Memory B cell (primary cell): ENCODE data around the gene SYT11.
A peak's percentile ranks its signal among the peaks of the same experiment; 100 is the strongest.

Experiments used
- ATAC-seq: fragments of 150-1000 bp; cut with Tn5 transposase; 2 replicates; pipeline ENCODE4 v1.10.0; 2021; ENCODE audit warnings: low read depth, mild to moderate bottlenecking, moderate library complexity
- DNase-seq, 2 donors: peaks; one replicate each; pipeline ENCODE4 v3.0.0; 2022; ENCODE audit warnings: low spot score in 2 of 2
- H3K27ac Mint-ChIP-seq: one replicate; pipeline ENCODE4 v1.8.0; 2022; ENCODE audit warnings: mild to moderate bottlenecking, moderate library complexity, mixed read lengths
- H3K27me3 Mint-ChIP-seq: one replicate; pipeline ENCODE4 v1.8.0; 2022; ENCODE audit warnings: mixed read lengths
- H3K36me3 Mint-ChIP-seq: one replicate; pipeline ENCODE4 v1.8.0; 2022; ENCODE audit warnings: mild to moderate bottlenecking, mixed read lengths
- H3K4me1 Mint-ChIP-seq: one replicate; pipeline ENCODE4 v1.8.0; 2022; ENCODE audit warnings: mixed read lengths
- H3K4me3 Mint-ChIP-seq: one replicate; pipeline ENCODE4 v1.8.0; 2022; ENCODE audit warnings: mild to moderate bottlenecking, moderate library complexity, mixed read lengths
- H3K9me3 Mint-ChIP-seq: one replicate; pipeline ENCODE4 v1.8.0; 2022; ENCODE audit warnings: mixed read lengths

Gene SYT11

GRCh38 chr1:155898888-155899287 is 39.5 kb downstream of the SYT11 start:
- Mint-ChIP-seq H3K36me3 (peaks cover 20% of the 10 kb centered on the region), H3K4me1 (no peaks in the 10 kb centered on the region), H3K9me3 (no peaks in the 10 kb centered on the region), H3K27me3 (no peaks in the 10 kb centered on the region), H3K27ac (no peak overlapping the region), H3K4me3 (no peak overlapping the region)
- no peak for DNase-seq
- ATAC-seq, result no peak

DNA sequence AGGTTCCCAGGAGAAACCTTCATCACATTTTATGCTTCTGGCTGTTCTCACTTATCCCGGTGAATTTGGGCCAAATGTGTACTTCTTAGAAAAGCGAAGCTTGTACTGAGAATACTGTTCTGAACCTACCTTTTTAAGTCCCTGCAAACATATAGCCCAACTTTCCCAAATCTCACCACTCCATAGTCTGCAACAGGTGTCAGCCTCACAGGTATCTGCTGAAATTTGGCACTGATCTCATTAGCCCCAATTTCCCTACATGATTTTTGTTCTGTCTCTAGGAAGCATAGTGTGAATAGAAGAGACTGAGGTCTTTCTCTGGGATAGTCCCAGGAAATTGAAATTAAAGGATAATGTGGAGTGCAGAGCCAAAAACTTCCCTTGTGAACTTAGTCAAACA is 40.3 kb downstream of the SYT11 start:
- Mint-ChIP-seq H3K36me3 (peaks cover 25% of the 10 kb centered on the region), H3K4me3 (no peak overlapping the region), H3K27me3 (no peaks in the 10 kb centered on the region), H3K9me3 (no peaks in the 10 kb centered on the region), H3K27ac (no peak overlapping the region), H3K4me1 (no peaks in the 10 kb centered on the region)
- DNase-seq (no peak), ATAC-seq (no peak)

DNA sequence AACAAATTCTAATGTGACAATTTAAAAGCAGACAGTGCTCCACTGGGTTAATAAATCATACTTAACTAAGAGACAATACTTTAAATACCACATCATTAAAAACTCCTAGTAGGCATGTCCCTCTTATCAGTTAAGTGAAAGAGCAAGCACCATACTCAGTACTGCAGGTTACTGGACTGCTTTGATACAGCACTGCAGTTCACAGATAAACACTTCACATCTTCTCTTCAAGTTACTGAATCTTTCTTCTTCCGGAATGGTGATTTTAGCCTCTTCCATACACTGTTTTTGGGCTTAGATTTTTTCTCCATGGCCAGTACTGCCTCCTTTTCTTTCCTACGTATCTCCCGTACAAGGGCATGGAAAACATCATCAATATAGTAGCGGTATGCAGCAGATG is 40.8 kb downstream of the SYT11 start:
- Mint-ChIP-seq H3K9me3 (no peaks in the 10 kb centered on the region), H3K4me3 (no peak overlapping the region), H3K27ac (no peak overlapping the region), H3K27me3 (no peaks in the 10 kb centered on the region), H3K36me3 (peaks cover 25% of the 10 kb centered on the region), H3K4me1 (no peaks in the 10 kb centered on the region)
- DNase-seq (no peak), ATAC-seq (no peak)

DNA sequence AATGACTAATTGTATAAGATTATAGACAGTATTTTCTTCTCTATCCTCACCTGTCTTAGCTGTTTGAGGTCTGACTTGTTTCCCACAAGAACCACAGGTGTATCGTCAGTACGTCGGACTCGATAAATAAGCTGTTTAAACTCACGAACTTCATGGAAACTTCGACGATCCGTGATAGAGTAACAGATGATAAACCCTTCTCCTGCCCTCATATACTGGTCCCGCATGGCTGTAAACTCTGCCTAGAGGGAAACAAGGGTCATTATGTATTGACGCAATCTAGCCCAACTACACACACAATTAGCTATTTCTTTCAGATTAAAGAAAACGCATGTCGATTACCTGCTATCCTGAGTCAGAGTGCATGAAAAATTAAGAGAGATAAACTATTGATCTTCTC is 44.9 kb downstream of the SYT11 start:
- DNase-seq, result no peak
- no peak overlapping the region for H3K4me3 Mint-ChIP-seq
- ATAC-seq, result no peak
- H3K27me3 Mint-ChIP-seq, result no peaks in the 10 kb centered on the region
- no peaks in the 10 kb centered on the region for H3K4me1 Mint-ChIP-seq
- peaks cover 26% of the 10 kb centered on the region for H3K36me3 Mint-ChIP-seq
- no peak overlapping the region for H3K27ac Mint-ChIP-seq
- H3K9me3 Mint-ChIP-seq, result no peaks in the 10 kb centered on the region

GRCh38 chr1:155909894-155910293 is 50.5 kb downstream of the SYT11 start:
- H3K9me3 Mint-ChIP-seq, result no peaks in the 10 kb centered on the region
- ATAC-seq (no peak), DNase-seq (no peak)
- H3K36me3 Mint-ChIP-seq, result peaks cover 13% of the 10 kb centered on the region
- H3K27ac Mint-ChIP-seq, result no peak overlapping the region
- H3K4me1 Mint-ChIP-seq, result peaks cover 14% of the 10 kb centered on the region
- peak overlapping the region; percentile 53 for H3K4me3 Mint-ChIP-seq
- no peaks in the 10 kb centered on the region for H3K27me3 Mint-ChIP-seq

DNA sequence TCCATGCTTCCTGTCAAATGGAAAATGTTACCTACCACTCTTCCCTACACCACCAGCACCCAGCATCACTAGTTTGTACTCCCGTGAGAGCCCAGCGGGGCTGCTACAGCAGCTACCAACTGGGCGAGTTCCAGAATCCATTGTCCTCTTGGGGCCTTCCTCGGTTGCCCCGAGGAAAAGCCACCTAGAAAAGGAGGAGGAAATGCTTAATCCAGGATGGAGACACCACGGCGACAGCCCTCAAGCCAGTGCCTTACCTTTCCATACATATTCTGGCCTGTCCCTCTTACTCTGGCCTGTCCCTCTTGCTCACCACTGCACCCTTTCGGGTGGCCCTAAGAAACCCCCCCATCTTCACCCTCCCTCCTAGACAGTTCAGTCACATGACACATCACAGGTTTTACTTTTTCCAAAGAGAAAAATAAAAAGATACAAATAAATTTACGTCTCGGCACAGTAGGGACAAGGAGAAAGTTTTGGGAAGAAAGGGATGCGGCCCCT is 51.3 kb downstream of the SYT11 start:
- DNase-seq (no peak), ATAC-seq (peak; percentile 36)
- Mint-ChIP-seq H3K4me3 (peak overlapping the region; percentile 96), H3K9me3 (no peaks in the 10 kb centered on the region), H3K36me3 (peaks cover 15% of the 10 kb centered on the region), H3K4me1 (peaks cover 14% of the 10 kb centered on the region), H3K27me3 (no peaks in the 10 kb centered on the region), H3K27ac (peak overlapping the region; percentile 97)

DNA sequence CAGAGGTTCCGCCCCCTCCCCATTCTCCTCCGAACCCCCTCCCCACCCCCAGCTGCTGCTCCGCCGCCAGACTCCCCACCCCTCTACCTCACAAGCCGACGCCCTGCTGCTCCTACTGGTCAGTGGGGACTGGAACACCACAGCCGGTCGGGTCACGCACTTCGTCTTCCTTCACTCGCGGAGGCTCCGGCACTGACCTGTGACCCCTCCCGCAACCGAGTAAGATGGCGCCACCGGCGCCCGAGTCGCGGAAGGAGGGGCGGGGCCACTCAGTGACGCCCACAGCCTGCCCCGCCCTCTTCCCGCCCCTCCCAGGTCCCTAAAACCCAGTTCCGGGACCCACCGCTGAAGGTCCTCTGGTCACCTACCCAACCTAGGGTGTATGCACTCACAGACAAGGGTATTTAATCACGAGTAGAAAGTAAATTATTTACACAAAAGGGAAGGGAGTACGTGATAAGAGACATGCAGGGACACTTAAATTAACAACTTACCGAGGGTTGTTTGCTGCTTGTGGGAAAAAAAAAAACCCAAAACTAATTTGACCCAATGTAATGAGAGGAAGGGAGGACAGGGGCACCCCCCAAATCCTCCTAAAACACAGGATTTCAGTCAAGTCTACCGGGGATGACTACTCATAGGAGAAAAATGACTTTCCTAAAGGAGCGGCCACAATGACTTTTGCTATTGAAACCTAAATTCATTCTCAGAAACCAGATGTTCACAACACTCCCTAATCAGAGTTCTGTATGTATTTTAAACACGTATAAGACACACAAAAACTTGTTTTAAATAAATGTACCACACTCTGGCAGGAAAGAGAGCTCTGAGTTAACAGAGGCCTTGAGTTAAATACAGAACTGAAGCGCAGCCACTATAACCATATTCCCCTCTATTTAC is 52.0 kb downstream of the SYT11 start, which contains the start of gene RIT1:
Gene RIT1 (minus strand): TSS at position 194 of the 900 bp plus-strand sequence. CDS start 588 bp downstream, outside the sequence.
- peaks cover 14% of the 10 kb centered on the region for H3K4me1 Mint-ChIP-seq
- peak; percentile 74 to 75 for DNase-seq
- ATAC-seq, result peak; percentile 98
- H3K4me3 Mint-ChIP-seq, result peak within 1 kb of the TSS; percentile 96
- peak within 1 kb of the TSS; percentile 97 for H3K27ac Mint-ChIP-seq
- no peaks in the 10 kb centered on the region for H3K9me3 Mint-ChIP-seq
- H3K36me3 Mint-ChIP-seq, result peaks cover 12% of the 10 kb centered on the region
- no peaks in the 10 kb centered on the region for H3K27me3 Mint-ChIP-seq

DNA sequence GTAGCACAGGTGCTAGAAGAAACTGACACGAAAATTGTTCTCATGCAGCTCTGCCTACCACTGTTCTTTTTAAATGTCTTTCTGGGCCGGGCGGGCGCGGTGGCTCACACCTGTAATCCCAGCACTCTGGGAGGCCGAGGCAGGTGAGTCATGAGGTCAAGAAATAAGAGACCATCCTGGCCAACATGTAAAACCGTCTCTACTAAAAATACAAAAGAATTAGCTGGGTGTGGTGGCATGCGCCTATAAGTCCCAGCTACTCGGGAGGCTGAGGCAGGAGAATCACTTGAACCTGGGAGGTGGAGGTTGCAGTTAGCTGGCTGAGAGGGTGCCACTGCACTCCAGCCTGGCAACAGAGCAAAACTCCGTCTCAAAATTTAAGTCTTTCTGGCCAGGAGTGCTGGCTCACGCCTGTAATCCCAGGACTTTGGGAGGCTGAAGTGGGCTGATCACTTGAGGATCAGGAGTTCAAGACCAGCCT is 52.7 kb downstream of the SYT11 start:
- Mint-ChIP-seq H3K9me3 (no peaks in the 10 kb centered on the region), H3K27ac (peak overlapping the region; percentile 97), H3K4me1 (peaks cover 14% of the 10 kb centered on the region), H3K27me3 (no peaks in the 10 kb centered on the region), H3K4me3 (peak overlapping the region; percentile 96), H3K36me3 (peaks cover 18% of the 10 kb centered on the region)
- DNase-seq (no peak), ATAC-seq (no peak)

- ATAC-seq, result no peak
- Mint-ChIP-seq H3K27me3 (no peaks in the 10 kb centered on the region), H3K27ac (no peak overlapping the region), H3K4me1 (peaks cover 14% of the 10 kb centered on the region), H3K4me3 (no peak overlapping the region), H3K36me3 (peaks cover 21% of the 10 kb centered on the region), H3K9me3 (no peaks in the 10 kb centered on the region)
- no peak for DNase-seq
Measured at GRCh38 chr1:155913969-155914757, 54.8 kb downstream of the SYT11 start.

DNA sequence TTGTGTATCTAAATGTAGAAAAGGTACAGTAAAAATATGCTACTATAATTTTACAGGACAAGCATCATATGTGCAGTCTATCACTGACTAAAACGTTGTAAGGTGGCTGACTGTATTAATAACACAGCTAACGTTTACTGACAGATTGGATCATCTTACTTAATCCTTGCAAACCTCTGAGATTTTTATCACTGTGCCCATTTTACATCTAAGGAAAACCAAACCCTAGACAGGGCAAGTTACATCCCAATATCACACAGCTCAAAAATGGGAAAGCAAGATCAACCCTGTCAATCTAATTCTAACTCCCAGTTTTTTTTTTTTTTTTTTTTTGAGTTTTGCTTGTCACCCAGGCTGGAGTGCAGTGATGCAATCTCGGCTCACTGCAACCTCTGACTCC is 59.3 kb downstream of the SYT11 start:
- no peak overlapping the region for H3K27ac Mint-ChIP-seq
- H3K27me3 Mint-ChIP-seq, result no peaks in the 10 kb centered on the region
- H3K4me3 Mint-ChIP-seq, result no peak overlapping the region
- ATAC-seq, result no peak
- DNase-seq, result no peak
- no peaks in the 10 kb centered on the region for H3K9me3 Mint-ChIP-seq
- H3K36me3 Mint-ChIP-seq, result peaks cover 31% of the 10 kb centered on the region
- H3K4me1 Mint-ChIP-seq, result peaks cover 2% of the 10 kb centered on the region

GRCh38 chr1:155919801-155920200 is 60.4 kb downstream of the SYT11 start:
- no peak overlapping the region for H3K27ac Mint-ChIP-seq
- H3K4me3 Mint-ChIP-seq, result no peak overlapping the region
- no peaks in the 10 kb centered on the region for H3K9me3 Mint-ChIP-seq
- ATAC-seq (no peak), DNase-seq (no peak)
- H3K4me1 Mint-ChIP-seq, result peaks cover 2% of the 10 kb centered on the region
- H3K27me3 Mint-ChIP-seq, result no peaks in the 10 kb centered on the region
- peaks cover 28% of the 10 kb centered on the region for H3K36me3 Mint-ChIP-seq

GRCh38 chr1:155920717-155921116 is 61.4 kb downstream of the SYT11 start:
- no peaks in the 10 kb centered on the region for H3K9me3 Mint-ChIP-seq
- no peak overlapping the region for H3K27ac Mint-ChIP-seq
- H3K27me3 Mint-ChIP-seq, result no peaks in the 10 kb centered on the region
- no peak overlapping the region for H3K4me3 Mint-ChIP-seq
- H3K36me3 Mint-ChIP-seq, result peaks cover 29% of the 10 kb centered on the region
- peaks cover 2% of the 10 kb centered on the region for H3K4me1 Mint-ChIP-seq
- ATAC-seq (no peak), DNase-seq (no peak)

DNA sequence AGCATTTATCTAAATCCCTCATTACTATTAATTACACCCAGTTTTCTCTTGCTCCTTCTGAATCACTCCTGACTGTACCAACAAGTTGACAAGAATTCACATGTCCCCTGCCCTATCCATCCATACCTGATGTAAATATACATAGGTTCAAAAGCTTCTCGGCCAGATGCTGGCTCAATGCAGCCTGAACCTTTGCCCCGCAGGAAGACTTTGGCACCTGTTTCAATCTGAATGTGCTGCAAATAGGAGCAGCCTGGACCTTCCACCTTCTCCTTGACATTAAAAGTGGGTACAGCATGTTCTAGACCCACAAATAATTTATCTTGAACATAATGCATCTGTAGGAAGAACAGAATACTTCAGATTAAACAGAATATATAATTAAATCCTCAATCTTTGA is 66.1 kb downstream of the SYT11 start:
- no peak for ATAC-seq
- H3K27me3 Mint-ChIP-seq, result no peaks in the 10 kb centered on the region
- H3K27ac Mint-ChIP-seq, result no peak overlapping the region
- peaks cover 31% of the 10 kb centered on the region for H3K36me3 Mint-ChIP-seq
- peaks cover 6% of the 10 kb centered on the region for H3K4me1 Mint-ChIP-seq
- no peaks in the 10 kb centered on the region for H3K9me3 Mint-ChIP-seq
- no peak overlapping the region for H3K4me3 Mint-ChIP-seq
- DNase-seq, result no peak

DNA sequence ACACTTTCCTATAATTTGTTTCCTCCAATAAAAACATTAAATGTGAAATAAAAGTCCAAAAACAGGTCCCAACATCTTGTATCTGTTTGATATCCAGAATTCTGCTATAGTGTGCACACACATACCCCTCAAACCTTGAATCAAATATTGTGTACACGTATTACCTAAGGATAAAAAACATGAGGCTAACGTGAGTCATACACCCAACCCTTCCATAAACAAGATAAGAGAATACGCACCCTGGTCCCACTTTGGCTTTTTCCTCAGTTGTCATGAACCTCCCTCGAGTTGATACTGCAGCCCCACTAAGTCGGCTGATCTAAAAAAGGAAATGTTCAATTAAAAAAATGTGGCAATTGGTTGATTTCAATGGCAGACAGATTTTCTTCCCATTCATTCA is 69.7 kb downstream of the SYT11 start:
- H3K4me3 Mint-ChIP-seq, result no peak overlapping the region
- H3K4me1 Mint-ChIP-seq, result peaks cover 7% of the 10 kb centered on the region
- no peaks in the 10 kb centered on the region for H3K9me3 Mint-ChIP-seq
- H3K27me3 Mint-ChIP-seq, result no peaks in the 10 kb centered on the region
- H3K27ac Mint-ChIP-seq, result no peak overlapping the region
- ATAC-seq, result no peak
- no peak for DNase-seq
- H3K36me3 Mint-ChIP-seq, result peaks cover 22% of the 10 kb centered on the region
